HG03565 (cell line): ENCODE results near the gene SERPINE2.

Source experiments
- ATAC-seq: cut with Tn5 transposase; IDR thresholded peaks from one replicate; pipeline ENCODE4 v1.9.1; 2021; ENCODE audit warnings: mild to moderate bottlenecking, moderate library complexity; ENCODE audit not compliant: unreplicated experiment

The SERPINE2 gene

DNA sequence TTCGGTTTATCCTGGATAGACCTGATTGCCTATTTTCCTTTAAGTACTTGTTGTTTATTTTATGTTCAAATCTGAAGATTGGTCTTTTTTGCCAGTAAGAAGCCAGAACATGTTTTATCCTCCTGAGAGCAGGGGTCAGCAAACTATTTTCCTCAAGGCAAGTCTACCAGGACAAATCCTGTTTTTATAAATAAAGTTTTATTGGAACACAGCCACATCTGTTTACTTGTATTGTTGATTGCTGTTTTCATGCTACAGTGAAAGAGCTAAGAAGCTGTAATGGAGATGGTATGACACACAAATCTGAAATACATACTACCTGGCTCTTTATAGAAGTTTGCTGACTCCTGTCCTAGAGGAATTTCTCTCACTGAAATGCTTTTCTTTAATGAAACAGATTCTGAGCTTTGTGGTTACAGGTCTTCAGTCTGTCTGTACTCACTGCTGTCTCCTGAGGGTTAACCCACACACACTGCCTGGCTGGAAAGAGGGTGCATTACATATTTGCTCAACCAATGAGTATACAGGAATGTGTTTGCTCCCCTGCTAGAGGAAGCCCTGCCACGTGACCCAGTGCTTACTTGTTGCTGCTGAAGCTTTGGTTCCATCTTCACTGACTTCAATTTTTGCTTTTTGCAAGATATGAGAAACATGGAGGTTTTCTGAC is 59.2 kb downstream of the SERPINE2 start:
- no peak for ATAC-seq

DNA sequence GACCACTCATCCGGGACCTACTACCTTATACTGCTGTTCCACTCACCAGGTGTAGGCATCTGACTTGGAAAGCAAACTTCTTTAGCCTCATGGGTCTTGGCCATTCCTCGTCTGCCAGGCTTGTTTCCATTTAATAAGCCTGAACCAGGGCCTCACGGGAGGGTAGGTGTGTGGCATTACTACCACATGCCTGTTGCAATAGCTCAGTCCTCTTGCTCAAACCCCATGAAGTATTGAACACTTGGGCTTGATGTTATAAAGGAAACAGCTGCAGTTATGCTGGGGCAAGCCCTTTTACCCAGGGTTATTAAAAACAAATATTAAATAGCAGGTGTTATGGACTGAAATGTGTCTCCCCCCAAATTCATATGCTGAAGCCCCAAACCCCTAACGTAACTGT is 60.6 kb downstream of the SERPINE2 start:
- no peak for ATAC-seq

- ATAC-seq: no peak
Observed at GRCh38 chr2:223976635-223977226, 62.4 kb downstream of the SERPINE2 start.

- no peak for ATAC-seq
Observed at GRCh38 chr2:223973606-223974005, 65.5 kb downstream of the SERPINE2 start.

DNA sequence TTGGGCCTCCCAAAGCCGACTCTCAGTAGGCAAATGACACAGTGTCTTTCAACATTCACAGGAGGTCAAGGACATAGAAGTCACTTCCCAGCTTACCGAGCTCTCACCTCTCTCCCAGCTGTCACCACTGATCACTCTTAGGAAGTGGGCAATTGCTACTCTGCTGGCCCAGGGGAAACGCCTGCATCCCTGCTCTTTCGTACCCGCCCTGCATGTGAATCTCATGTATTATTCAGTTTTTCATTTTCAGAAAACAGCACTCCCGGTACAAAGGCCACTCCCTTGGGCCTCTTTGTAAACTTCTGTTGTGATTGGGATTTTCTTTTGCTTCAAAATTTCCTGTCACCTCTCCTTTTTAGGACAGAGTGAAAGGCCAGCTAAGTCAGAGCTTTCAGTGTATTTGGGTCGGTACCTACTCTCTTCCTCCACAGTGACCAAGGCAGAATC is 66.4 kb downstream of the SERPINE2 start:
- no peak for ATAC-seq

GRCh38 chr2:223971731-223972130 is 67.4 kb downstream of the SERPINE2 start:
- ATAC-seq: no peak

- ATAC-seq: peak; percentile 69
Observed at GRCh38 chr2:223970343-223971128, 68.5 kb downstream of the SERPINE2 start.

GRCh38 chr2:223969856-223970255 is 69.2 kb downstream of the SERPINE2 start:
- peak; percentile 24 for ATAC-seq

- no peak for ATAC-seq
Observed at GRCh38 chr2:223969315-223969714, 69.8 kb downstream of the SERPINE2 start.

- no peak for ATAC-seq
Observed at GRCh38 chr2:223967981-223968380, 71.1 kb downstream of the SERPINE2 start.

- ATAC-seq: no peak
Observed at GRCh38 chr2:223959688-223960087, 79.4 kb downstream of the SERPINE2 start.

- ATAC-seq: peak; percentile 82
Observed at GRCh38 chr2:223957092-223957851, 81.8 kb downstream of the SERPINE2 start, which contains the start of gene MRPL44. MRPL44 (plus strand) TSS chr2:223957463; CDS start chr2:223957473, 10 bp downstream.

DNA sequence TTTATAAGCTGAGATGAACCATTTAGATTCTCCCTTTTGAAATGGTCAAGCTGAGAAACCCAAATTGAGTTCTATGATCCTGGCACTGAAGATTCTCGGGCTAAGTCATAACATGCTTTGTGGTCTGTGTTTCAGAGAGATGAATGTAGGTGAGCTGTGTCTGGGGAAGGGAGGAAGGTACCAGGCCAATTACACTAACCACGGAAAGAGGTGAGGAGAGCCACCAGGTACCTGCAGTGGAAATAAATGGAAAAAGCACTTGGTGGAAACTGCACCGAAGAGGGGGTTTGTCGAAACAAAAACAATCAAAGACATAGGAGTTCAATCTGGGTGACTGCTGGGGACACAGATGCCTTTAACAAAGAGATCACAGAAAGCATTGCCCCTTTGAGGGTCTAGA is 82.8 kb downstream of the SERPINE2 start:
- peak; percentile 27 for ATAC-seq

GRCh38 chr2:223954401-223954800 is 84.7 kb downstream of the SERPINE2 start:
- no peak for ATAC-seq

GRCh38 chr2:223952280-223952968 is 86.7 kb downstream of the SERPINE2 start:
- peak; percentile 47 for ATAC-seq

DNA sequence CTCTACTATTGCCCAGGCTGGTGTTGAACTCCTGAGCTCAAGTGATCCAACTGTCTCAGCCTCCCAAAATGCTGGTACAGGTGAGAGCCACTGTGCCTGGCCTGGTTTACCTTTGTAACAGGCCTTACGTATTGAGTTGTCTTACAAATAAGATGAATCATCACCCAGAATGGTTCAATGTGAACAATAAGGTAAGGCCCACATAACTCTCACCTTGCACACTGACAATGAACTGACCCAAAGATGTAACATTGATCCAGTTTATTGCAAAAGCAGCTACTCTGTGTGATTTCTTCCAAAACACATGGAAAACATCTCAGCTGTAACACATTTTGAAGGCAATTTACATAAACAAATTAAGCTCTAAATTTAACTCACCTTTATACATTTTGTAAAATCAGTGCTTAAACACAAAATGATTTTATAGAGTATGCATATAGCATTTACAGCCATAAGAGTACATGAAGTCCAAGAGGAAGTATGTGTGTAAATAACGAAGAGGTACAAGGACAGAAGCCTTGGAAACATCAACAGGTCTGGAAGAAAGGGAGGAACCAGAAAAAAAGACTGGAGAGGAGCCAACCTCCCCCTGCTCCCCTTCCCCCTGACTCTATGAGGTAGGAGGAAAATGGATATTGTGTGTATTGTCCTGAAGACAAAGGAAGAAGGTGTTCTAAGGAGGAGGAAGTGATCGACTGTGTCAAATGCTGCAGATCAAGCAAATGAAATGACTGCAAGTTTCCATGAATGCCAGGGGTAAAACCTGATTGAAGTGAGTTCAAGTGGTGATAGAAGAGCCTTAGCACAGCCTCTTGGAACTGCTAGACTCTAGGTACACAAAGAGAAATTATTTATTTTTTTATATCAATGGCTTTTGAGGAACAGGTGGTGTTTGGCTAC is 88.4 kb downstream of the SERPINE2 start:
- no peak for ATAC-seq

GRCh38 chr2:223949241-223949840 is 89.7 kb downstream of the SERPINE2 start:
- ATAC-seq: no peak

- ATAC-seq: no peak
Observed at GRCh38 chr2:223947711-223948205, 91.3 kb downstream of the SERPINE2 start.

- no peak for ATAC-seq
Observed at GRCh38 chr2:223945755-223946154, 93.3 kb downstream of the SERPINE2 start.
